GM12874 (cell line): ENCODE results near the gene COX6B2.

ENCODE experiments used
- CTCF ChIP-seq: IDR thresholded peaks from 2 replicates; pipeline ENCODE4 v1.5.1; 2011; ENCODE audit warnings: low read depth, mild to moderate bottlenecking, control low read depth, low read length, moderate library complexity; ENCODE audit not compliant: insufficient read depth

COX6B2 gene

GRCh38 chr19:55354698-55355212, at the start of gene COX6B2:
Gene COX6B2 (minus strand): TSS chr19:55354719. CDS start chr19:55354521, 198 bp downstream.
- no peak for TF ChIP-seq CTCF

- no peak for TF ChIP-seq CTCF
These were observed 48.0 kb upstream of the COX6B2 start for GRCh38 chr19:55402509-55402908.

GRCh38 chr19:55400281-55401087, 46.0 kb upstream of the COX6B2 start:
- no peak for TF ChIP-seq CTCF

GRCh38 chr19:55398200-55398925, 43.8 kb upstream of the COX6B2 start:
- no peak for TF ChIP-seq CTCF

GRCh38 chr19:55392820-55393761, 38.6 kb upstream of the COX6B2 start:
- no peak for TF ChIP-seq CTCF

- TF ChIP-seq CTCF, result no peak
These were observed 37.4 kb upstream of the COX6B2 start for GRCh38 chr19:55391702-55392615.
